GM12891 (cell line): ENCODE results near the gene PCDHGB6.

Source experiments
- POLR2A ChIP-seq: IDR thresholded peaks from 2 replicates; pipeline ENCODE4 v1.6.1; 2011; ENCODE audit warnings: low read depth, low read length, control low read depth
- POLR2AphosphoS5 ChIP-seq: IDR thresholded peaks from 2 replicates; pipeline ENCODE4 v1.6.1; 2011; ENCODE audit warnings: low read depth, low read length, control low read depth
- POU2F2 ChIP-seq: IDR thresholded peaks from 2 replicates; pipeline ENCODE4 v1.6.1; 2011; ENCODE audit warnings: low read depth, mild to moderate bottlenecking, control low read depth, low read length, moderate library complexity
- SPI1 ChIP-seq: IDR thresholded peaks from 2 replicates; pipeline ENCODE4 v1.6.1; 2011; ENCODE audit warnings: low read depth, low read length, control low read depth
- TAF1 ChIP-seq: IDR thresholded peaks from 2 replicates; pipeline ENCODE4 v1.6.1; 2011; ENCODE audit warnings: low read depth, low read length, control low read depth

DNA sequence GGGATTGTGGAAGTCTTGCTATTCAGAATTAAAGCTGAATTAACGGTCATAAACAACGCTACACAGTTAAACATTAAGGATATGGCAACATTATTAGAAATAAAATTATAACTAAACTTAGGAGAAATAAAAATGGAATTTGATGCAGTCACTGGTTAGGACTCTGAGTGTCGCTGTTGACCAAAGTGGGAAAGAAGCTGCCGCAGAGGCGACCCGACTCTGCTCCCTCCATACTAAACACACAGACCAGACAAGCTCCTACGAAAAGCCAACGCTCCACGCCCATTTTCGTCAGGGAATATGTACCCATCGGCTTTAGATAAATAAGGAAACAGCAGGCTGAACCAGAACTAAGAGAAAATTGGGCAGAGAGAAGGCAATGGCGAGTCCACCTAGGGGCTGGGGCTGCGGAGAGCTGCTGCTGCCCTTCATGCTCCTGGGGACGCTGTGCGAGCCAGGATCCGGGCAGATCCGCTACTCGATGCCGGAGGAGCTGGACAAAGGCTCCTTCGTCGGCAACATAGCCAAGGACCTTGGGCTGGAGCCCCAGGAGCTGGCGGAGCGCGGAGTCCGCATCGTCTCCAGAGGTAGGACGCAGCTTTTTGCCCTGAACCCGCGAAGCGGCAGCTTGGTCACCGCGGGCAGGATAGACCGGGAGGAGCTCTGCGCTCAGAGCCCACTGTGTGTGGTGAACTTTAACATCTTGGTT, 43.7 kb upstream of the PCDHGB6 start, which contains the start of gene PCDHGA5:
- TF ChIP-seq POLR2AphosphoS5 (no peak), POLR2A (no peak), POU2F2 (no peak), TAF1 (no peak), SPI1 (no peak)
